Activated naive CD8-positive, alpha-beta T cell treated with anti-CD3 and anti-CD28 coated beads for 36 hours (primary cell): ENCODE results near the gene VKORC1. TPM values are rescaled to one million over a fixed set of nuclear protein-coding genes. Genes with fewer than 3 reads are reported as not detected.
"Not testable (repeated sequence)": the region's sequence is repeated elsewhere in the genome, so short reads cannot be mapped to it uniquely, and the experiment has no call there.

ENCODE experiments used
- DNase-seq: peaks from one replicate; pipeline ENCODE4 v3.0.0; 2021
- H3K27ac Mint-ChIP-seq: one replicate; pipeline ENCODE4 v1.8.0; 2022; ENCODE audit warnings: mild to moderate bottlenecking, moderate library complexity, mixed read lengths
- H3K27me3 Mint-ChIP-seq: one replicate; pipeline ENCODE4 v1.8.0; 2022; ENCODE audit warnings: mild to moderate bottlenecking, mixed read lengths
- H3K36me3 Mint-ChIP-seq: one replicate; pipeline ENCODE4 v1.8.0; 2021; ENCODE audit warnings: mild to moderate bottlenecking, mixed read lengths
- H3K4me1 Mint-ChIP-seq: one replicate; pipeline ENCODE4 v1.8.0; 2021; ENCODE audit warnings: mixed read lengths
- H3K4me3 Mint-ChIP-seq: one replicate; pipeline ENCODE4 v1.8.0; 2022; ENCODE audit warnings: mild to moderate bottlenecking, moderate library complexity, mixed read lengths
- H3K9me3 Mint-ChIP-seq: one replicate; pipeline ENCODE4 v1.8.0; 2022; ENCODE audit warnings: mixed read lengths
- total RNA-seq, 2 experiments: library from RNA; stranded (reverse); gene quantifications; one replicate each; pipeline ENCODE4 v1.2.3, GENCODE V29; 2021

The VKORC1 gene
- 10 to 100 TPM; 57.9 to 61.3 TPM for total RNA-seq

GRCh38 chr16:31094424-31095120 lies at the start of gene VKORC1:
TSS of gene VKORC1 (minus strand) at chr16:31094797. CDS start at chr16:31094729, 68 bp downstream.
- no peaks in the 10 kb centered on the region for H3K27me3 Mint-ChIP-seq
- peak within 1 kb of the TSS; percentile 100 for H3K4me3 Mint-ChIP-seq
- peaks cover 12% of the 10 kb centered on the region for H3K36me3 Mint-ChIP-seq
- peak; percentile 92 for DNase-seq
- peak within 1 kb of the TSS; percentile 93 for H3K27ac Mint-ChIP-seq
- H3K9me3 Mint-ChIP-seq: no peaks in the 10 kb centered on the region
- H3K4me1 Mint-ChIP-seq: peaks cover 17% of the 10 kb centered on the region

GRCh38 chr16:31143694-31144148 lies 49.1 kb upstream of the VKORC1 start:
- no peak overlapping the region for H3K27ac Mint-ChIP-seq
- no peak for DNase-seq
- H3K27me3 Mint-ChIP-seq: peaks cover 3% of the 10 kb centered on the region
- no peak overlapping the region for H3K4me3 Mint-ChIP-seq
- no peaks in the 10 kb centered on the region for H3K36me3 Mint-ChIP-seq
- H3K4me1 Mint-ChIP-seq: peaks cover 9% of the 10 kb centered on the region
- H3K9me3 Mint-ChIP-seq: no peaks in the 10 kb centered on the region

GRCh38 chr16:31143011-31143693 lies 48.6 kb upstream of the VKORC1 start:
- Mint-ChIP-seq H3K4me1 (peaks cover 9% of the 10 kb centered on the region), H3K27ac (no peak overlapping the region), H3K36me3 (no peaks in the 10 kb centered on the region), H3K27me3 (peaks cover 3% of the 10 kb centered on the region), H3K4me3 (no peak overlapping the region), H3K9me3 (no peaks in the 10 kb centered on the region)
- DNase-seq: no peak

DNA sequence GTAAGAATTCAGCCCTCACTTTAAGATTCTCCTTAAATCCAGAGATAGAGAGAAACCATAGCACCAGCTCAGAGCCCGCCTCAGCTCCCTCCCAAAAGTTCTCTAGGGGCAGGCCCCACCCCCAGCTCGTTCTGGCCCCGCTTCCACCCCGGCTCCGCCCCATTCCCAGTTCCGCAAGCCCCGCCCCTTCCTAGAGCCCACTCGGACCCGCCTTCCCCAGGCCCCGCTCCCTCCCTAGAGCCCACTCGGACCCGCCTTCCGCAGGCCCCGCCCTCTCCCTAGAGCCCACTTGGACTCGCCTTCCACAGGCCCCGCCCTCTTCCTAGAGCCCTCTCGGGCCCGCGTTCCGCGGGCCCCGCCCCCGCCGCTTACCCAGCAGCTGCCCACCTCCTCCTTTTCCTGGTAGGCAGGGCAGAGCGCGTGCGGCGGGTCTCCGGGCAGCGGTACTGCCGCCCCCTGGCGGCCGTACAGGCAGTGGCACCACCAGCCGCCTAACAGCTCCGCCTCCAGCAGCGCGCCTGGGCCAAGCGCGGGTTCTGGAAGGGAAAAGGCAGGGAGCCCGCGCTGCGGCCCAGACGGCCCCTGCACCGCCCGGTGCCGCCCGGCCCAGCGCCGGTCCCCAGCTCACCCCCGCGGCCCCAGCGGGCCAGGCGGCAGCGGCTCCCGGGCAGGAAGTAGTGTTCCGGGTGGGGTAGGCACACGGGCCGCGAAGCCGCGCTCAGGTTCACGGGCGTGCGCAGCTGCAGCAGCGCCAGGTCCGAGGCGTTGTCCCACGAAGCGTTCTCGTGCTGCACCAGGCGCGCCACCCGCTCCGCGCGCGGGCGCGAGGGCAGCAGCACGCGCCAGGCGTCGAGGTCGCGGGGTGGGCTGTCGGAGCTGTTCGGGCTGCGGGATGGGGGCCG lies 47.8 kb upstream of the VKORC1 start:
- Mint-ChIP-seq H3K4me1 (peaks cover 9% of the 10 kb centered on the region), H3K27me3 (no peaks in the 10 kb centered on the region), H3K36me3 (no peaks in the 10 kb centered on the region)

GRCh38 chr16:31141489-31142108 lies 47.0 kb upstream of the VKORC1 start:
- H3K36me3 Mint-ChIP-seq: no peaks in the 10 kb centered on the region
- no peaks in the 10 kb centered on the region for H3K9me3 Mint-ChIP-seq

More for the DNA sequence above, 47.8 kb upstream of the VKORC1 start:
- Mint-ChIP-seq H3K27ac (peak overlapping the region; percentile 86), H3K4me3 (peak overlapping the region; percentile 75), H3K9me3 (no peaks in the 10 kb centered on the region)
- DNase-seq: peak; percentile 99

GRCh38 chr16:31141071-31141469 lies 46.5 kb upstream of the VKORC1 start:
- not testable (repeated sequence) for H3K9me3 Mint-ChIP-seq, H3K36me3 Mint-ChIP-seq, H3K4me3 Mint-ChIP-seq, H3K27ac Mint-ChIP-seq, H3K4me1 Mint-ChIP-seq, DNase-seq, H3K27me3 Mint-ChIP-seq

More at GRCh38 chr16:31141489-31142108, 47.0 kb upstream of the VKORC1 start:
- Mint-ChIP-seq H3K27ac (peak overlapping the region; percentile 86), H3K4me1 (peaks cover 9% of the 10 kb centered on the region), H3K4me3 (peak overlapping the region; percentile 75), H3K27me3 (no peaks in the 10 kb centered on the region)
- DNase-seq: peak; percentile 10

GRCh38 chr16:31138621-31139578 lies 44.3 kb upstream of the VKORC1 start:
- Mint-ChIP-seq H3K9me3 (no peaks in the 10 kb centered on the region), H3K27ac (no peak overlapping the region), H3K27me3 (no peaks in the 10 kb centered on the region), H3K4me3 (no peak overlapping the region), H3K4me1 (peaks cover 9% of the 10 kb centered on the region), H3K36me3 (no peaks in the 10 kb centered on the region)
- DNase-seq: no peak

DNA sequence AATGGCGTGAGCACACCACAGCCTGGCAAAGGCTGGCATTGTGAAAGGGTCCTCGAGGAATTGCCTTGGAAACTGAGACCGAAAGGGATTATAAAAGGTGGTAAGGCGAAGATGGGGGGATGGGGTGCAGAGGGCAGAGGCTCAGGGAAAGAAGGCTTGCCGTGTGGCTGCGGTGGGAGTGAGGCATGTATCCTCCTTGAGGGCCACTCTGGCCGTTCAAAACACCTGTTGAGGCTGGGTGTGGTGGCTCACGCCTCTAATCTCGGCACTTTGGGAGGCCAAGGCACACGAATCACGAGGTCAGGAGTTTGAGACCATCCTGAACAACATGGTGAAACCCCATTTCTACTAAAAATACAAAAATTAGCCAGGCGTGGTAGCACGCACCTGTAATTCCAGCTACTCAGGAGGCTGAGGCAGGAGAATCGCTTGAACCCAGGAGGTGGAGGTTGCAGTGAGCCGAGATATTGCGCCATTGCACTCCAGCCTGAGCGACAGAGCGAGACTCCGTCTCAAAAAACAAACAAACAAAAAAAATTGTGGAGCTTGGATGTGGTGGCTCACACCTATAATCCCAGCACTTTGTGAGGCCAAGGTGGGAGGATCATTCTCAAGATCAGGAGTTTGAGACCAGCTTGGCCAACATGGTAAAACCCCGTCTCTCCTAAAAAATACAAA lies 42.4 kb upstream of the VKORC1 start:
- H3K36me3 Mint-ChIP-seq, H3K27me3 Mint-ChIP-seq, H3K27ac Mint-ChIP-seq, H3K4me1 Mint-ChIP-seq, H3K4me3 Mint-ChIP-seq, H3K9me3 Mint-ChIP-seq, DNase-seq: not testable (repeated sequence)

- H3K4me3 Mint-ChIP-seq: no peak overlapping the region
- no peak for DNase-seq
- H3K9me3 Mint-ChIP-seq: no peaks in the 10 kb centered on the region
- no peak overlapping the region for H3K27ac Mint-ChIP-seq
- peaks cover under 1% of the 10 kb centered on the region for H3K4me1 Mint-ChIP-seq
- no peaks in the 10 kb centered on the region for H3K36me3 Mint-ChIP-seq
- no peaks in the 10 kb centered on the region for H3K27me3 Mint-ChIP-seq
Observed at GRCh38 chr16:31136287-31136662, 41.7 kb upstream of the VKORC1 start.

- Mint-ChIP-seq H3K9me3 (no peaks in the 10 kb centered on the region), H3K4me3 (no peak within 1 kb of the TSS), H3K4me1 (no peaks in the 10 kb centered on the region), H3K36me3 (no peaks in the 10 kb centered on the region), H3K27ac (no peak within 1 kb of the TSS), H3K27me3 (no peaks in the 10 kb centered on the region)
- no peak for DNase-seq
Observed at GRCh38 chr16:31135535-31136286, 41.1 kb upstream of the VKORC1 start, which contains the start of gene PRSS8. TSS of gene PRSS8 (minus strand) at chr16:31135727. CDS start at chr16:31135498, 229 bp downstream.

DNA sequence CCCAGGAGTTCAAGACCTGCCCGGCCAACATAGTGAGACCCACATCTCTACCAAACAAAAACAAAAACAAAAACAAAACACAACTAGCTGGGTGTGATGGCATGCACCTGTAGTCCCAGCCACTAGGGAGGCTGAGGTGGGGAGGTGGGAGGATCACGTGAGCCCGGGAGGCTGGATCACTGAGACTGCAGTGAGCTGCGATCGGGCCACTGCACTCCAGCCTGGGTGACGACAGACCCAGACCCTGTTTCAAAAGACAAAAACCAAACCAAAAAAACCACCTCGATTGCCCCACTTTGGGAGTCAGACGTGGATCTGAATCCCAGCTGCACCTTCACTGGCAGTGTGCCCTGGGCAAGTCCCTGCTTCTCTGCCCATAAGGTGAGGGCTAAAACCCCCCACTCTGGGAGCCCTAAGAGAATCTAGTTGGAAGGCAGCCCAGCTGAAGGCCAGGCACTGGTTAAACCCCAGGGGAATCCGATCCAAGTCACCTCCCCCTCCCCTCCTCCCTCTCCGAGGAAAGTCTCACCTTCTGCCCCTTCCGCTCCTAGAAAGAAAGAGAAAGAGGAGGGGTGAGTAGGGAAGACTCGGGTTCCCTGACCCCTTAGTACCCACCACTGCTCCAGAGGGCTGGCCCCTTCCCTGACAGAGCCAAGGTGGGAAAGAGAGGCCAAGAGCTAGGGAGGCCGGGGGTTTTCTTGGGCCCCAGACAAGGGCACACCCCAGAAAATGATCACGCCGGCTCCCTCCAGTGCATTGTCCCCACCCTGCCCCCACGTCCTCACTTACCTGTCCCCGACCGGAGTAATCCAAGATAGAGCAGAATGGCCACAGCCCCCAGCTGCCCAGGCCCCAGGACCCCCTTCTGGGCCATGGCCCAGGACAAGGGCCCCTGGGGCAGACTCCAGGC lies 40.3 kb upstream of the VKORC1 start:
- no peaks in the 10 kb centered on the region for H3K27me3 Mint-ChIP-seq
- peaks cover 3% of the 10 kb centered on the region for H3K36me3 Mint-ChIP-seq
- no peak overlapping the region for H3K4me3 Mint-ChIP-seq
- H3K4me1 Mint-ChIP-seq: no peaks in the 10 kb centered on the region
- no peak overlapping the region for H3K27ac Mint-ChIP-seq
- no peaks in the 10 kb centered on the region for H3K9me3 Mint-ChIP-seq
- no peak for DNase-seq

DNA sequence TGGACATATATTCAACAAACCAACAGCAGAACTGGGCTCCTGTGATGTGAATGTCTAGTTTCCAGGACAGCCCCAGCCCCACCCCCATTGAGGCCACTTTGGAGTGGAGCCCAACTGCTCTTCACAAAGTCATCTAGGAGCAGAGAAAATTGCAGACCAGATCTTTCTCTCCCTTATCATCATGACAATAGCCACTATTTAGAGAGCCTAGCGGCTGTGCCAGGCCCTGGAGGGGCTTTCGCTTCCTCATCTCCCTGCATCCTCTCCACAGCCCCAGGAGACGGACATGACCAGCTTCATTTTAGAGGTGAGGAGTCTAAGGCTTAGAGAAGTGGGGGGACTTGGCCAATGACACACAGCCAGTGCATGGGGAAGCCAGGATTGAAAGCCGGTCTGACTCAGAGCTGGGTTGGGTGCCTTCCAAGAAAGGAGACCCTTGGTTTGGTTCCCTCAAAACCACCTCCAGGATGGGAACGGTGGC lies 39.5 kb upstream of the VKORC1 start:
- Mint-ChIP-seq H3K27me3 (no peaks in the 10 kb centered on the region), H3K27ac (no peak overlapping the region), H3K36me3 (peaks cover 3% of the 10 kb centered on the region), H3K4me3 (no peak overlapping the region), H3K9me3 (no peaks in the 10 kb centered on the region), H3K4me1 (no peaks in the 10 kb centered on the region)
- DNase-seq: no peak
